Measurements from ENCODE around the gene GM2A.

The GM2A gene

GRCh38 chr5:151284392-151284967, 31.5 kb downstream of the GM2A start:
- Histone ChIP-seq H4K20me1 (ENCODE audit: insufficient read depth, low read length) (no peaks in the 10 kb centered on the region), H3K9me2 (ENCODE audit: low read depth, low read length) (no peaks in the 10 kb centered on the region), H3K9ac (ENCODE audit: low read length) (no peak overlapping the region), H3K79me2 (ENCODE audit: insufficient read depth, low read length) (no peaks in the 10 kb centered on the region), H3K9me3 (ENCODE audit: low read length) (no peaks in the 10 kb centered on the region), H3K27ac (ENCODE audit: low read depth, low read length, poor library complexity, severe bottlenecking) (no peak overlapping the region), H3F3A (ENCODE audit: insufficient read depth, low read length) (no peaks in the 10 kb centered on the region), H3K4me2 (ENCODE audit: low read length) (no peak overlapping the region), H3K4me3 (ENCODE audit: low read depth, low read length, poor library complexity, severe bottlenecking) (no peak overlapping the region), H3K36me3 (ENCODE audit: insufficient read depth, low read length) (no peaks in the 10 kb centered on the region), H2AFZ (ENCODE audit: low read length) (no peak overlapping the region), H3K27me3 (ENCODE audit: insufficient read depth, low read length) (no peaks in the 10 kb centered on the region), H3K4me1 (ENCODE audit: insufficient read depth, low read length, severe bottlenecking) (no peaks in the 10 kb centered on the region)
- TF ChIP-seq, protein P1, sequence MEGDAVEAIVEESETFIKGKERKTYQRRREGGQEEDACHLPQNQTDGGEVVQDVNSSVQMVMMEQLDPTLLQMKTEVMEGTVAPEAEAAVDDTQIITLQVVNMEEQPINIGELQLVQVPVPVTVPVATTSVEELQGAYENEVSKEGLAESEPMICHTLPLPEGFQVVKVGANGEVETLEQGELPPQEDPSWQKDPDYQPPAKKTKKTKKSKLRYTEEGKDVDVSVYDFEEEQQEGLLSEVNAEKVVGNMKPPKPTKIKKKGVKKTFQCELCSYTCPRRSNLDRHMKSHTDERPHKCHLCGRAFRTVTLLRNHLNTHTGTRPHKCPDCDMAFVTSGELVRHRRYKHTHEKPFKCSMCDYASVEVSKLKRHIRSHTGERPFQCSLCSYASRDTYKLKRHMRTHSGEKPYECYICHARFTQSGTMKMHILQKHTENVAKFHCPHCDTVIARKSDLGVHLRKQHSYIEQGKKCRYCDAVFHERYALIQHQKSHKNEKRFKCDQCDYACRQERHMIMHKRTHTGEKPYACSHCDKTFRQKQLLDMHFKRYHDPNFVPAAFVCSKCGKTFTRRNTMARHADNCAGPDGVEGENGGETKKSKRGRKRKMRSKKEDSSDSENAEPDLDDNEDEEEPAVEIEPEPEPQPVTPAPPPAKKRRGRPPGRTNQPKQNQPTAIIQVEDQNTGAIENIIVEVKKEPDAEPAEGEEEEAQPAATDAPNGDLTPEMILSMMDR (IDR thresholded peaks at IDR 0.05; ENCODE audit: low read length): peak; percentile 67
- no peak for TF ChIP-seq EZH2 (IDR thresholded peaks at IDR 0.05; ENCODE audit: borderline replicate concordance, low read length)

- H3F3A ChIP-seq (ENCODE audit: insufficient read depth, low read length): no peaks in the 10 kb centered on the region
- H3K36me3 ChIP-seq (ENCODE audit: insufficient read depth, low read length): no peaks in the 10 kb centered on the region
- H3K27me3 ChIP-seq (ENCODE audit: insufficient read depth, low read length): no peaks in the 10 kb centered on the region
- no peak overlapping the region for H2AFZ ChIP-seq (ENCODE audit: low read length)
- no peak overlapping the region for H3K9ac ChIP-seq (ENCODE audit: low read length)
- H3K4me2 ChIP-seq (ENCODE audit: low read length): no peak overlapping the region
- no peaks in the 10 kb centered on the region for H3K4me1 ChIP-seq (ENCODE audit: insufficient read depth, low read length, severe bottlenecking)
- no peaks in the 10 kb centered on the region for H3K9me2 ChIP-seq (ENCODE audit: low read depth, low read length)
- H3K4me3 ChIP-seq (ENCODE audit: low read depth, low read length, poor library complexity, severe bottlenecking): no peak overlapping the region
- H4K20me1 ChIP-seq (ENCODE audit: insufficient read depth, low read length): no peaks in the 10 kb centered on the region
- TF ChIP-seq, protein P1 (IDR thresholded peaks at IDR 0.05; ENCODE audit: low read length): no peak
- TF ChIP-seq EZH2 (IDR thresholded peaks at IDR 0.05; ENCODE audit: borderline replicate concordance, low read length): no peak
- H3K27ac ChIP-seq (ENCODE audit: low read depth, low read length, poor library complexity, severe bottlenecking): no peak overlapping the region
- H3K9me3 ChIP-seq (ENCODE audit: low read length): no peaks in the 10 kb centered on the region
- no peaks in the 10 kb centered on the region for H3K79me2 ChIP-seq (ENCODE audit: insufficient read depth, low read length)
These were observed 32.7 kb downstream of the GM2A start for GRCh38 chr5:151285683-151286082.

- Histone ChIP-seq H3K9me2 (ENCODE audit: low read depth, low read length) (no peaks in the 10 kb centered on the region), H3K4me3 (ENCODE audit: low read depth, low read length, poor library complexity, severe bottlenecking) (no peak overlapping the region), H3K9me3 (ENCODE audit: low read length) (no peaks in the 10 kb centered on the region), H3K79me2 (ENCODE audit: insufficient read depth, low read length) (no peaks in the 10 kb centered on the region), H3K27me3 (ENCODE audit: insufficient read depth, low read length) (no peaks in the 10 kb centered on the region), H3K9ac (ENCODE audit: low read length) (no peak overlapping the region), H3K36me3 (ENCODE audit: insufficient read depth, low read length) (no peaks in the 10 kb centered on the region; the same call in 1 of the 2 replicates), H3K27ac (ENCODE audit: low read depth, low read length, poor library complexity, severe bottlenecking) (no peak overlapping the region), H3K4me2 (ENCODE audit: low read length) (no peak overlapping the region), H4K20me1 (ENCODE audit: insufficient read depth, low read length) (no peaks in the 10 kb centered on the region), H3F3A (ENCODE audit: insufficient read depth, low read length) (no peaks in the 10 kb centered on the region), H2AFZ (ENCODE audit: low read length) (no peak overlapping the region), H3K4me1 (ENCODE audit: insufficient read depth, low read length, severe bottlenecking) (no peaks in the 10 kb centered on the region)
- no peak for TF ChIP-seq EZH2 (IDR thresholded peaks at IDR 0.05; ENCODE audit: borderline replicate concordance, low read length)
- TF ChIP-seq, protein P1 (IDR thresholded peaks at IDR 0.05; ENCODE audit: low read length): no peak
These were observed 33.3 kb downstream of the GM2A start for GRCh38 chr5:151286246-151286645.
